ENCODE results near the gene NCBP2. TPM values are rescaled to one million over a fixed set of nuclear protein-coding genes. Genes with fewer than 3 reads are reported as not detected.

NCBP2 gene
- polyA plus RNA-seq, 1 donor from 2014 or later, result 138 TPM

DNA sequence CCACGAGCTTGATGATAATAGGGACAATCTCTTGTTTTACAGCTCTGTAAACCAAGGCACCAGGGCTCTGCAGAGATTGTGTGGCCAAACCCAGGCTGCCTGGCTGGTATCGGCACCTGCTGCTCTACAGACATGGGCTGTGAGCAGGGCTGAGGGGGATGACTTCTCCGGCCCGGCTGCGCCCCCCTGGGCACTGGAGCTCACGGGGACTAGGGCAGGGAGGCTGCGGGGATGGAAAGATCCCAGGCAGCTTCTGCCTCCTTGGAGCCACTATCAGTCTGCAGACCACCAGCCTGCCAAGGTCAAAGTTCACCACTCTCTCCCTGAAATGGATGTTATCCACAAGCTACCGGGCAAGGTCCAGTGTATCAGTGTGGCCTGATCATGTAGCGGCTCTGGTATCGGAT lies 48.3 kb upstream of the NCBP2 start:
- no peaks in the 10 kb centered on the region for H3K9me3 ChIP-seq (ENCODE audit: low read length)
- H3F3A ChIP-seq (ENCODE audit: insufficient read depth, low read length, poor library complexity, severe bottlenecking), result no peaks in the 10 kb centered on the region
- no peak overlapping the region for H3K4me2 ChIP-seq (ENCODE audit: low read length)
- no peaks in the 10 kb centered on the region for H3K9me2 ChIP-seq (ENCODE audit: insufficient read depth, low read length)
- no peak overlapping the region for H2AFZ ChIP-seq (ENCODE audit: low read depth, low read length)
- no peak overlapping the region for H3K9ac ChIP-seq (ENCODE audit: low read length)
- TF ChIP-seq SMC3 (conservative IDR thresholded peaks at IDR 0.05; ENCODE audit: poor library complexity), result no peak
- TF ChIP-seq, protein P1, sequence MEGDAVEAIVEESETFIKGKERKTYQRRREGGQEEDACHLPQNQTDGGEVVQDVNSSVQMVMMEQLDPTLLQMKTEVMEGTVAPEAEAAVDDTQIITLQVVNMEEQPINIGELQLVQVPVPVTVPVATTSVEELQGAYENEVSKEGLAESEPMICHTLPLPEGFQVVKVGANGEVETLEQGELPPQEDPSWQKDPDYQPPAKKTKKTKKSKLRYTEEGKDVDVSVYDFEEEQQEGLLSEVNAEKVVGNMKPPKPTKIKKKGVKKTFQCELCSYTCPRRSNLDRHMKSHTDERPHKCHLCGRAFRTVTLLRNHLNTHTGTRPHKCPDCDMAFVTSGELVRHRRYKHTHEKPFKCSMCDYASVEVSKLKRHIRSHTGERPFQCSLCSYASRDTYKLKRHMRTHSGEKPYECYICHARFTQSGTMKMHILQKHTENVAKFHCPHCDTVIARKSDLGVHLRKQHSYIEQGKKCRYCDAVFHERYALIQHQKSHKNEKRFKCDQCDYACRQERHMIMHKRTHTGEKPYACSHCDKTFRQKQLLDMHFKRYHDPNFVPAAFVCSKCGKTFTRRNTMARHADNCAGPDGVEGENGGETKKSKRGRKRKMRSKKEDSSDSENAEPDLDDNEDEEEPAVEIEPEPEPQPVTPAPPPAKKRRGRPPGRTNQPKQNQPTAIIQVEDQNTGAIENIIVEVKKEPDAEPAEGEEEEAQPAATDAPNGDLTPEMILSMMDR (IDR thresholded peaks at IDR 0.05; ENCODE audit: poor library complexity, severe bottlenecking), result no peak
- no peak for TF ChIP-seq TAF1 (IDR thresholded peaks at IDR 0.05; ENCODE audit: low read depth)
- no peak for TF ChIP-seq RAD21 (conservative IDR thresholded peaks at IDR 0.05)
- TF ChIP-seq POLR2AphosphoS5 (IDR thresholded peaks at IDR 0.05), result no peak
- no peak for TF ChIP-seq MXI1 (conservative IDR thresholded peaks at IDR 0.05; ENCODE audit: poor library complexity, severe bottlenecking)
- no peak for TF ChIP-seq EP300 (conservative IDR thresholded peaks at IDR 0.05; ENCODE audit: poor library complexity, severe bottlenecking)
- H3K79me2 ChIP-seq (replicated peaks; ENCODE audit: insufficient read depth, low read length), result no peaks in the 10 kb centered on the region
- H3K27me3 ChIP-seq (ENCODE audit: insufficient read depth, low read depth, low read length), result no peaks in the 10 kb centered on the region
- no peak overlapping the region for H3K4me3 ChIP-seq (ENCODE audit: low read length)
- no peak overlapping the region for H3K27ac ChIP-seq (ENCODE audit: low read length)
- no peaks in the 10 kb centered on the region for H3K36me3 ChIP-seq (ENCODE audit: insufficient read depth, low read length)
- no peaks in the 10 kb centered on the region for H4K20me1 ChIP-seq (ENCODE audit: insufficient read depth)

GRCh38 chr3:196989721-196990262 lies 47.5 kb upstream of the NCBP2 start:
- Histone ChIP-seq H3K4me3 (ENCODE audit: low read length) (no peak overlapping the region), H3K27ac (ENCODE audit: low read length) (no peak overlapping the region), H3K9ac (ENCODE audit: low read length) (no peak overlapping the region), H3K4me2 (ENCODE audit: low read length) (no peak overlapping the region), H3K9me2 (ENCODE audit: insufficient read depth, low read length) (no peaks in the 10 kb centered on the region), H3K79me2 (replicated peaks; ENCODE audit: insufficient read depth, low read length) (no peaks in the 10 kb centered on the region), H4K20me1 (ENCODE audit: insufficient read depth) (no peaks in the 10 kb centered on the region), H3F3A (ENCODE audit: insufficient read depth, low read length, poor library complexity, severe bottlenecking) (no peaks in the 10 kb centered on the region), H3K36me3 (ENCODE audit: insufficient read depth, low read length) (no peaks in the 10 kb centered on the region), H2AFZ (ENCODE audit: low read depth, low read length) (no peak overlapping the region), H3K27me3 (ENCODE audit: insufficient read depth, low read depth, low read length) (no peaks in the 10 kb centered on the region), H3K9me3 (ENCODE audit: low read length) (no peaks in the 10 kb centered on the region)
- TF ChIP-seq MXI1 (conservative IDR thresholded peaks at IDR 0.05; ENCODE audit: poor library complexity, severe bottlenecking) (no peak), POLR2AphosphoS5 (IDR thresholded peaks at IDR 0.05) (no peak), RAD21 (conservative IDR thresholded peaks at IDR 0.05) (no peak), EP300 (conservative IDR thresholded peaks at IDR 0.05; ENCODE audit: poor library complexity, severe bottlenecking) (no peak), TAF1 (IDR thresholded peaks at IDR 0.05; ENCODE audit: low read depth) (no peak), REST (IDR thresholded peaks at IDR 0.05; ENCODE audit: borderline replicate concordance) (no peak), SMC3 (conservative IDR thresholded peaks at IDR 0.05; ENCODE audit: poor library complexity) (no peak), EZH2 (IDR thresholded peaks at IDR 0.05; ENCODE audit: borderline replicate concordance, insufficient read depth, low read length, poor library complexity, severe bottlenecking) (no peak)
- TF ChIP-seq, protein P1 (IDR thresholded peaks at IDR 0.05; ENCODE audit: poor library complexity, severe bottlenecking), result no peak
